ENCODE results near the gene TBRG1. TPM values are rescaled to one million over a fixed set of nuclear protein-coding genes. Genes with fewer than 3 reads are reported as not detected.
"Not testable (repeated sequence)": the region's sequence is repeated elsewhere in the genome, so short reads cannot be mapped to it uniquely, and the experiment has no call there.

The TBRG1 gene
- total RNA-seq, 2 experiments from 2014 or later, result 30.0 to 34.0 TPM

- POLR2A ChIA-PET, result no interaction called here
These were observed 20.5 kb upstream of the TBRG1 start for GRCh38 chr11:124602193-124602592.

GRCh38 chr11:124602723-124603122 is 19.9 kb upstream of the TBRG1 start:
- BruUV-seq (replicated peaks); H3K27ac ChIP-seq (ENCODE audit: low read depth, low read length, poor library complexity, severe bottlenecking); H3K36me3 ChIP-seq (ENCODE audit: insufficient read depth, low read length); H3K4me1 ChIP-seq (ENCODE audit: insufficient read depth, low read length, poor library complexity, severe bottlenecking); H2AFZ ChIP-seq (ENCODE audit: low read length); DNase-seq (ENCODE audit: low spot score); H3K4me3 ChIP-seq (ENCODE audit: low read depth, low read length, poor library complexity, severe bottlenecking); H3K9me3 ChIP-seq (ENCODE audit: low read length); POLR2A ChIA-PET; H3K9me2 ChIP-seq (ENCODE audit: insufficient read depth, low read length); intact Hi-C loops (cut with micrococcal nuclease; ENCODE audit: unreplicated experiment); H3K79me2 ChIP-seq (ENCODE audit: insufficient read depth, low read depth, low read length); H3K4me2 ChIP-seq (ENCODE audit: low read length); H4K20me1 ChIP-seq (ENCODE audit: insufficient read depth, low read length); CTCF ChIA-PET (ENCODE audit: unreplicated experiment): not testable (repeated sequence)

More at GRCh38 chr11:124602193-124602592, 20.5 kb upstream of the TBRG1 start:
- Histone ChIP-seq H3K4me3 (ENCODE audit: low read depth, low read length, poor library complexity, severe bottlenecking) (no peak overlapping the region), H4K20me1 (ENCODE audit: insufficient read depth, low read length) (no peaks in the 10 kb centered on the region), H3K4me2 (ENCODE audit: low read length) (no peak overlapping the region), H3K36me3 (ENCODE audit: insufficient read depth, low read length) (no peaks in the 10 kb centered on the region), H2AFZ (ENCODE audit: low read length) (no peak overlapping the region), H3K9me2 (ENCODE audit: insufficient read depth, low read length) (no peaks in the 10 kb centered on the region), H3K27ac (ENCODE audit: low read depth, low read length, poor library complexity, severe bottlenecking) (no peak overlapping the region), H3K9me3 (ENCODE audit: low read length) (no peaks in the 10 kb centered on the region), H3K79me2 (ENCODE audit: insufficient read depth, low read depth, low read length) (no peaks in the 10 kb centered on the region), H3K4me1 (ENCODE audit: insufficient read depth, low read length, poor library complexity, severe bottlenecking) (no peaks in the 10 kb centered on the region)
- TF ChIP-seq CTCF (conservative IDR thresholded peaks at IDR 0.05; ENCODE audit: low read length) (no peak), EZH2phosphoT487 (IDR thresholded peaks at IDR 0.05; ENCODE audit: borderline replicate concordance, low read depth, low read length) (no peak)
- intact Hi-C loops (cut with micrococcal nuclease; ENCODE audit: unreplicated experiment), result no loop called here
- no TSS peak for BruUV-seq (replicated peaks)
- no peak for DNase-seq (ENCODE audit: low spot score)
- CTCF ChIA-PET (ENCODE audit: unreplicated experiment), result no interaction called here

- H3K4me1 ChIP-seq (ENCODE audit: insufficient read depth, low read length, poor library complexity, severe bottlenecking), result no peaks in the 10 kb centered on the region
- no peaks in the 10 kb centered on the region for H3K79me2 ChIP-seq (ENCODE audit: insufficient read depth, low read depth, low read length)
- H3K9me2 ChIP-seq (ENCODE audit: insufficient read depth, low read length), result no peaks in the 10 kb centered on the region
- DNase-seq (ENCODE audit: low spot score), result no peak
- intact Hi-C loops (cut with micrococcal nuclease; ENCODE audit: unreplicated experiment), result no loop called here
- H3K9me3 ChIP-seq (ENCODE audit: low read length), result no peaks in the 10 kb centered on the region
- no peak overlapping the region for H3K4me3 ChIP-seq (ENCODE audit: low read depth, low read length, poor library complexity, severe bottlenecking)
- ChIA-PET CTCF (ENCODE audit: unreplicated experiment) (no interaction called here), POLR2A (interaction anchor here (0.5 kb wide), 1 partner anchor 193 kb away, joined by 3 read pairs; no protein-coding TSS in a partner anchor)
- H3K4me2 ChIP-seq (ENCODE audit: low read length), result no peak overlapping the region
- no peaks in the 10 kb centered on the region for H4K20me1 ChIP-seq (ENCODE audit: insufficient read depth, low read length)
- H3K36me3 ChIP-seq (ENCODE audit: insufficient read depth, low read length), result no peaks in the 10 kb centered on the region
- H3K27ac ChIP-seq (ENCODE audit: low read depth, low read length, poor library complexity, severe bottlenecking), result no peak overlapping the region
- TF ChIP-seq CTCF (conservative IDR thresholded peaks at IDR 0.05; ENCODE audit: low read length) (no peak), EZH2phosphoT487 (IDR thresholded peaks at IDR 0.05; ENCODE audit: borderline replicate concordance, low read depth, low read length) (no peak)
- BruUV-seq (replicated peaks), result no TSS peak
- H2AFZ ChIP-seq (ENCODE audit: low read length), result no peak overlapping the region
These were observed 16.9 kb upstream of the TBRG1 start for GRCh38 chr11:124605719-124606118.
